GM21367 (cell line): Measurements from ENCODE around the gene CHD9.
A peak's percentile ranks its signal among the peaks of the same experiment; 100 is the strongest.

ENCODE experiments used
- ATAC-seq: cut with Tn5 transposase; IDR thresholded peaks from one replicate; pipeline ENCODE4 v1.9.1; 2021; ENCODE audit not compliant: unreplicated experiment

The CHD9 gene

DNA sequence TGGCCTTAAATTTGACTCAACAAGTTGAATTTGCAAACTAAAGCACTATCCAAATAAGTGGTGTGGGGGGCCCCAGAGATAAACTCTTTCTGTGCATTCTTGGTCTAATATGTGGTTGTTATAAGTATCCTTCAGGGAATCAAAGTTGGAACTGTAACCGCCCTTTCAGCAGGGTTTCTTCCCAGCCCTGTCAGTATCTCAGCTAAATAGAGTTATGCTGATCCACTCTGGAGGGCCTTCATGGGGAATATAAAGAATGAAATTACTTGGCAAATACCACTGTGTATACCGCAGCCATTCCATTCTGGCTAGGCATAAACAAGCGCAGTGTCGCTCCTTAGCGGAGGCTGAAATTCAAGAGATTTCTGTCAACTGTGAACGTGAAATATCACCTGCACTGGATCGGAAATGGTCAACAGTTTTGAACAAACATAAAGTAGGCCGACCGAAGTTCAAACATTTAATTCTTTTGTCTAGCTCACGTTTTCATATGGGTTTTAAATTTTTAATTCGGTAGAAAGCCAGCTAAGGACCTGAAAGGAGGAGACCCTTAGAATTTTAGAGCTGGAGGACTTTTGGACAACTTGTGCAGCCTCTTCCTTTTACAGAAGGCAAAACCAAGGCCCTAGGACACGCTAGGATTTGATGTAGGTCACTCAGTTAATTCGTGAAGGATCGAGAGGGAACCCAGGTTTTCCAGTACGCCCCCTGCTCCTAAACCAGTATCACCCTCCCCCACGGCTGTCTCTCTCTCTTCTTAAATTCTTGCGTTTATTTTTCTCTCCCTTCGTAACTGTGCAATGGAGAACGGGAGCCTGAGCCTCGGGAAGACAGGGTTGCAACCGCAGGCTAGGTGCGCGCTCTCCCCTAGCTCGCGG is 74.7 kb downstream of the CHD9 start:
- ATAC-seq: no peak

GRCh38 chr16:53130159-53131049 is 75.6 kb downstream of the CHD9 start:
- peak; percentile 74 for ATAC-seq

GRCh38 chr16:53131050-53131362 is 76.2 kb downstream of the CHD9 start:
- no peak for ATAC-seq

DNA sequence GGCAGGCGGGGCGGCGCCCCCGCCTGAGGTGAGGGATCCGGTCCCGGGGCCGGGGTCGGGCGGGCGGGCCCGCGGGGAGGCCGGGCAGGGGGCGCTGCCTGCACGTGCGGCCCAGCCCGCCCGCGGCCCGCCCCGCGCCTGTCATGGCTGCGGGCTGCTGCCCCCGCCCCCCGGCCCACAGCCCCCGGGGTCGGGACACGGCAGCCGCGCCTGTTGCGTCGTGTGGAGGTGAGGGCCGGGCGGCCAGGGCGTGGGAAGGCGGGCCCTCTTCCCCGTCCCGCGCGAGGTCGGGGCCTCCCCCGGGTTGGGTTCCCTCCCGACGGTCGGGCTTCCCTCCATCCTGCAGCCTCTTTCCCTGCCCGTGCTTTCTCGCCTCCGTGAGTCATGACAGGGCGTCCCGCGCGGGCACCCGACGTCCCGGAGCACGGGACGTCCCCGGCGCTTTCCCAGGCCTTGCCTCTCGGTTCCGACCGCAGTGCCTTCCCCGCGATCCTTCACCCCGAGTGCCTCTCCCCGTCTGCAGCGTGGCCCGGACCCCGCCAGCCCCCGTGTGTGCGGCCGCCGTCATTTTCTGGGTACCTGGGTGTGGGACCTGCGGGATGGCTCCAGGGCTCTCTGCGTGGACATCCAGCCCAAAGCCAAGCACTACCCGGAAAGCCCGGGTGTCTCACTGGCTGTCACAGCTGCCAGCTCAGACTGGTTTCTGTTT is 76.7 kb downstream of the CHD9 start:
- ATAC-seq: no peak

DNA sequence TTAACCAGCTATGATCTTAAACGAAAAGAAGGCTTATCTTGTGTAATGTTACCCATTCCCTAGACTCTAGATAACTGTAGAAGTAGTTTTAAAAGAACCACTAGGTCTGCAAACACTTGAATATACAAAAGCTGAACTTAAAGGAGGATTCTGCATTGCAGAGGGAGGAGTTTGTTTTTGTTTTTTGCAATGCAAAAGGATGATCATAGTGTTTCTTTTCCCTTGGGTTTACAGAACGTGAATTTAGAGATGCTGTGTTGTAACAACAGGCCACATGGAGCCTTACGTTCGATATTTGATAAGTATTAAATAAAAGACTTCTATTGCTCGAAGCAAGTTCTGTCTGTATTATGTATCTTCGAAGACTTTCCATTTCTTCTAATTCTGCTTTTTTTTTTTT is 77.6 kb downstream of the CHD9 start:
- no peak for ATAC-seq

GRCh38 chr16:53135329-53135728 is 80.5 kb downstream of the CHD9 start:
- ATAC-seq: no peak

GRCh38 chr16:53142823-53143568 is 88.2 kb downstream of the CHD9 start:
- no peak for ATAC-seq

GRCh38 chr16:53147500-53148065 is 92.8 kb downstream of the CHD9 start:
- ATAC-seq: no peak

DNA sequence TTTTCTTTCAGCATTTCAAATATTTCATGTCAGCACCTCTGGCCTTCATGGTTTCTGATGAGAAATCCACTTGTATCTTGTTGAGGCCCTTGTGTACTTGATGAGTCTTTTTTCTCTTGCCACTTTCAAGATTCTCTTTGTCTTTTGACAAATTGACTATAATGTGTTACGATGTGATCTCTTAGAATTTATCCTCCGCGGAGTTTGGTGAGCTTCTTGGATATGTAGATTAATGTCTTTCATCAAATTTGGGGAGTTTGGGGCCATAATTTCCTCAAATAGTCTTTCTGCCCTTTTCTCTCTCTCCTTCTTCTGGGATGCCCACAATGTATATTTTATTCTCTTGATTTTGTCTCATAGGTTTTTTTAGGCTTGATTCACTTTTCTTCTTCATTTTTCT is 96.0 kb downstream of the CHD9 start:
- ATAC-seq: no peak

- ATAC-seq: no peak
Observed at GRCh38 chr16:53152329-53152728, 97.5 kb downstream of the CHD9 start.

GRCh38 chr16:53153130-53153529 is 98.3 kb downstream of the CHD9 start:
- no peak for ATAC-seq

GRCh38 chr16:53154513-53154912 is 99.7 kb downstream of the CHD9 start:
- no peak for ATAC-seq

GRCh38 chr16:53156516-53156915 is 101.7 kb downstream of the CHD9 start:
- no peak for ATAC-seq

DNA sequence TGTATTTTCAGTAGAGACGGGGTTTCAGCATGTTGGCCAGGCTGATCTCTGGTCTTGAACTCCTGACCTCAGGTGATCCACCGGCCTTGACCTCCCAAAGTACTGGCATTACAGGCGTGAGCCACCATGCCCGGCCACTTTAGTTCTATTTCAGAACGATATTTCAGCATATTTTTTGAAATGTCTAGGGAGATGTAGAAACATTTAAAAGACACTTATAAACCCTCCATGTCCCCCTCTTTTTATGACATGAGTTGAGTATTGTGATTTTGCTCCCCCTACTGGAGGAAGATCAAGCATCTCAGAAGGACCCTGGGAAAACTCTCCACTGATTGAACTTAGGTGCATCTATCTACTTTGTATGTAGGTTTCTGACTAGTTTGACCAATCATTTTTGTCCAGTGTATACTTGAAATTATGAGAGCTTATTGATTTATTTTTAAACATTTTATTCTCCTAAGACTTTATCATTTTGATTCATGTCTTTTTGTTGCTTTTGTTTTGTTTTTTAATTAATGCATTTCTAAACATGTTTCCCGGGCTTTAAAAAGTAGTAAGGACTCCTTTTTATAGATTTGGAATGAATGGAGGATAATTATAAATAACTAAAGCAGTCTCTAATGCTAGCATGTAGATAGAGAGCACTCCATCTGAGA is 105.1 kb downstream of the CHD9 start:
- ATAC-seq: no peak

- ATAC-seq: no peak
Observed at GRCh38 chr16:53166099-53166498, 111.3 kb downstream of the CHD9 start.

GRCh38 chr16:53168744-53169143 is 114.0 kb downstream of the CHD9 start:
- no peak for ATAC-seq

DNA sequence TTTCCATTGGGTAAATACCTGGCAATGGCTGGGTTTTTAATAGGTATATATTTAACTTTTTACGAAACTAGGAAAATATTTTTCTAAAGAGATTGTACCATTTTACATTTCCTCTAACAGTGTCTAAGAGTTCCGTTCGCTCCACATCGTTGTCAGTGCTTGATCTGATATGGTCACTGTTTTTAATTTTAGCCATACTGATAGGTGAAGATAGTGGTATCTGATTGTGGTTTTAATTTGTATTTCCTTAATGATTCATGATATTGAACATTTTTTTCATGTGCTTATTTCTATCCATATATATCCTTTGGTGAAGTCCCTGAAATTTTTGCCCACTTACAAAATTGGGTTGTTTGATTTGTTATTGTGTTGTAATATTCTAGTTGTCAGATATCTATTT is 117.7 kb downstream of the CHD9 start:
- no peak for ATAC-seq

DNA sequence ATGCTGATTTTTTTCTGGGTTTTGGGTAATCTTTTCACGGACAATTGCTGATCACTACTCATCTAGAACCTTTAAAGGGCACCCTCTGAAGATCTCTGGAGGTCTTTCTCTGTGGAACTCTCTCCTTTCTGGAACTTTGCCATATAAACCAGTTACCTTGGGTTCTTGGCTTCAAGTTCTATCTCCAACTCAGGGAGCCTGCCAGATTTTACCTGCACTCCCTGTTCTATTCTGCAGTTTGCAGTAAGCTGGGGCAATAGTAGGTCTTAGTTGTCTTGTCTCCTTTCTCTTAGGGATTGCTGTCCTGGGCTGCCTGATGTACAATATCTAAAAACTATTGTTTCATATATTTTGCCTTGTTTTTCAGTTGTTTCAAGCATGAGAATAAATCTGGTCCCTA is 120.3 kb downstream of the CHD9 start:
- no peak for ATAC-seq

GRCh38 chr16:53176434-53176833 is 121.6 kb downstream of the CHD9 start:
- no peak for ATAC-seq

DNA sequence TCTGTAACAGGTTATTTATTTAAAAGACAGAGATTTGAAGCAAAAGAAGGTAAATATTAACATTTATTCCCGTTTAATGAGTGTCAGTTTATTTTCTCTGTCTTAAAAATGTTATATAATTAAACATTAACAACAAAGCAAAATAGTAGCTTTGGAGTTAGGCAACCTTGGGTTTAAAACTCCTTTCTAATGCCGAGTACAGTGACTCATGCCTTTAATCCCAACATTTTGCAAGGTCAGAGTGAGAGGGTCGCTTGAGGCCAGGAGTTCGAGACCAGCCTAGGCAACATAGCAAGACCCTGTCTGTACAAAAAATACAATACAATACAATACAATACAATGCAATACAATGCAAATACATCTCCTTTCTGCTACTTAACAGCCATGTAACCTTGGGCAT is 128.7 kb downstream of the CHD9 start:
- ATAC-seq: no peak
